ENCODE data around the gene BMERB1. TPM values are rescaled to one million over a fixed set of nuclear protein-coding genes. Genes with fewer than 3 reads are reported as not detected.

The BMERB1 gene
- total and polyA plus RNA-seq, 2 experiments from 2014 or later = 7.3 to 10.3 TPM

DNA sequence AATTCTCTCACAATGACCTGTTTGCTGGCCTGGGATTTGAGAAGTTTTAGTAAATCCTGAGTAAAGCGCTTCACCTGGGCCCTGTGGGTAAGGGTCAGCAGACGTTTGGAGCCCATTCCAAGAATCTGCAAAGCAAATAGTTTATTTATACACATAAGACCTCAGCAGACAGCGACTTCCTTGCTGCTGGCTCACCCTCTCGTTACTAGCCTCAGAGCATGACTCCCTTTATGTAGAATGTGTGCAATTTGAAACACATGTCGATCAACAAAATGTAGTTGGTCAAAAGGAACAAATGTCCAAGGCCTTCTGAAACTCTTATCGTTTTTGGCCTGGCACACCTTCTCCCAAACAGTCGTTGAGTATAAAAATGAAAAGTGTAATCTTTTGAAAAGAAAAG is 177.2 kb downstream of the BMERB1 start:
- no peak overlapping the region for H3K4me3 ChIP-seq
- H2AFZ ChIP-seq = no peak overlapping the region
- no peak overlapping the region for H3K27ac ChIP-seq
- WGBS (ENCODE audit: low lambda C conversion rate, missing lambda C conversion rate) = 95% methylated on average over 7 of the region's 7 CpGs
- H3K9me2 ChIP-seq (replicated peaks; ENCODE audit: insufficient read depth) = no peaks in the 10 kb centered on the region
- DNase-seq (ENCODE audit: low spot score) = no peak
- TF ChIP-seq EZH2phosphoT487 (IDR thresholded peaks at IDR 0.05; ENCODE audit: low read depth, severe bottlenecking, unreplicated experiment) = no peak
- TF ChIP-seq, protein P1, sequence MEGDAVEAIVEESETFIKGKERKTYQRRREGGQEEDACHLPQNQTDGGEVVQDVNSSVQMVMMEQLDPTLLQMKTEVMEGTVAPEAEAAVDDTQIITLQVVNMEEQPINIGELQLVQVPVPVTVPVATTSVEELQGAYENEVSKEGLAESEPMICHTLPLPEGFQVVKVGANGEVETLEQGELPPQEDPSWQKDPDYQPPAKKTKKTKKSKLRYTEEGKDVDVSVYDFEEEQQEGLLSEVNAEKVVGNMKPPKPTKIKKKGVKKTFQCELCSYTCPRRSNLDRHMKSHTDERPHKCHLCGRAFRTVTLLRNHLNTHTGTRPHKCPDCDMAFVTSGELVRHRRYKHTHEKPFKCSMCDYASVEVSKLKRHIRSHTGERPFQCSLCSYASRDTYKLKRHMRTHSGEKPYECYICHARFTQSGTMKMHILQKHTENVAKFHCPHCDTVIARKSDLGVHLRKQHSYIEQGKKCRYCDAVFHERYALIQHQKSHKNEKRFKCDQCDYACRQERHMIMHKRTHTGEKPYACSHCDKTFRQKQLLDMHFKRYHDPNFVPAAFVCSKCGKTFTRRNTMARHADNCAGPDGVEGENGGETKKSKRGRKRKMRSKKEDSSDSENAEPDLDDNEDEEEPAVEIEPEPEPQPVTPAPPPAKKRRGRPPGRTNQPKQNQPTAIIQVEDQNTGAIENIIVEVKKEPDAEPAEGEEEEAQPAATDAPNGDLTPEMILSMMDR (IDR thresholded peaks at IDR 0.05; ENCODE audit: poor library complexity) = no peak
- no peak for TF ChIP-seq EZH2 (IDR thresholded peaks at IDR 0.05; ENCODE audit: borderline replicate concordance)
- H3K36me3 ChIP-seq (replicated peaks; ENCODE audit: insufficient read depth, low read depth) = peaks cover 4% of the 10 kb centered on the region
- no peak overlapping the region for H3K4me2 ChIP-seq
- no peaks in the 10 kb centered on the region for H3K9me3 ChIP-seq (ENCODE audit: low read depth)
- H3K4me1 ChIP-seq (ENCODE audit: insufficient read depth) = no peaks in the 10 kb centered on the region
- H3K79me2 ChIP-seq = no peaks in the 10 kb centered on the region
- H4K20me1 ChIP-seq (ENCODE audit: insufficient read depth, poor library complexity, severe bottlenecking) = no peaks in the 10 kb centered on the region
- no peaks in the 10 kb centered on the region for H3K27me3 ChIP-seq

DNA sequence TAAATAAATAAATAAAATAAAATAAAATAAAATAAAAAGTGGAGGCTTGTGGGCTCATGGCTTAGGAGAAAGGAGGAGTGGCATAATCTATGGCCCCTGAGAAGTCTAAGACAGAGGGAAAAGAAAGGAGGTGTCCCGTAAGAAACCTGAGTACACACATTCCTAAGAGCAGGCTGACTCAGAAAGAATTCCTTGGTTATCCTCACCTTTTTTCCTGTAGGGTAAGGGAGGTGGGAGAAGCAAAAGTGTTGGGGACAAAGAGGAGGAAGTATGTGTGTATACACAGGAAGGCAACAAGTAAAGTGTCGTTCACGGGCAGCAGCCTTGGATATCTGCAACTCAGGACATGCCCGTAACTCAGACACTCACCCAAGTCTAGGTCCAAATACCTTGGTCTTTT is 179.3 kb downstream of the BMERB1 start:
- Histone ChIP-seq H3K9me2 (replicated peaks; ENCODE audit: insufficient read depth) (no peaks in the 10 kb centered on the region), H3K79me2 (no peaks in the 10 kb centered on the region), H3K4me2 (no peak overlapping the region), H2AFZ (no peak overlapping the region), H3K27ac (no peak overlapping the region), H3K4me3 (no peak overlapping the region), H3K36me3 (replicated peaks; ENCODE audit: insufficient read depth, low read depth) (peaks cover 4% of the 10 kb centered on the region), H3K9me3 (ENCODE audit: low read depth) (no peaks in the 10 kb centered on the region), H3K4me1 (ENCODE audit: insufficient read depth) (no peaks in the 10 kb centered on the region), H3K27me3 (no peaks in the 10 kb centered on the region), H4K20me1 (ENCODE audit: insufficient read depth, poor library complexity, severe bottlenecking) (no peaks in the 10 kb centered on the region)
- no peak for DNase-seq (ENCODE audit: low spot score)
- WGBS (ENCODE audit: low lambda C conversion rate, missing lambda C conversion rate) = 95% methylated on average over 4 of the region's 4 CpGs
- TF ChIP-seq, protein P1 (IDR thresholded peaks at IDR 0.05; ENCODE audit: poor library complexity) = no peak
- TF ChIP-seq EZH2 (IDR thresholded peaks at IDR 0.05; ENCODE audit: borderline replicate concordance) = no peak
- TF ChIP-seq EZH2phosphoT487 (IDR thresholded peaks at IDR 0.05; ENCODE audit: low read depth, severe bottlenecking, unreplicated experiment) = no peak

DNA sequence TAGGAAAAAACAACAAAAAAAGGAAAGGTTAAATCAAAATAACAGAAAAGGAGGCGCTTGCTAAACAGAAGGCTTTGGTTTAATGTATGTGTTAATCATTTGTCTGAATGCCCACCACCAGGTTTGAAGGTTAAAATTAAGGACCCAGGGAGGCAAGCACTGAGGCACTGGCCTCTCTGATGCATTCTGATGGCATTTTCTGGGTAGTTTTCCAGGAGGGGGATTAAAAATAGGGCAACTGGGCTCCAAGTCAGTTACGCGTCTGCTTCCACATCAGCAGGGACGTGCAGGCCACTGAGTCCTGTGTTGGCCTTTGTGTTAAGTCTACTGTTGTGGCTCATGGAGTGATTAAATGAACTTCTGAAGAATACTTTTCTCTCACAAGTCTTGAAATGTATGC is 181.6 kb downstream of the BMERB1 start:
- TF ChIP-seq, protein P1 (IDR thresholded peaks at IDR 0.05; ENCODE audit: poor library complexity) = no peak
- no peak for TF ChIP-seq EZH2 (IDR thresholded peaks at IDR 0.05; ENCODE audit: borderline replicate concordance)
- TF ChIP-seq EZH2phosphoT487 (IDR thresholded peaks at IDR 0.05; ENCODE audit: low read depth, severe bottlenecking, unreplicated experiment) = no peak
- Histone ChIP-seq H4K20me1 (ENCODE audit: insufficient read depth, poor library complexity, severe bottlenecking) (no peaks in the 10 kb centered on the region), H3K9me2 (replicated peaks; ENCODE audit: insufficient read depth) (no peaks in the 10 kb centered on the region), H2AFZ (no peak overlapping the region), H3K79me2 (no peaks in the 10 kb centered on the region), H3K9me3 (ENCODE audit: low read depth) (no peaks in the 10 kb centered on the region), H3K4me3 (no peak overlapping the region), H3K36me3 (replicated peaks; ENCODE audit: insufficient read depth, low read depth) (peaks cover 4% of the 10 kb centered on the region), H3K4me2 (no peak overlapping the region), H3K27me3 (no peaks in the 10 kb centered on the region), H3K4me1 (ENCODE audit: insufficient read depth) (no peaks in the 10 kb centered on the region), H3K27ac (no peak overlapping the region)
- 95% methylated on average over 4 of the region's 4 CpGs for WGBS (ENCODE audit: low lambda C conversion rate, missing lambda C conversion rate)
- DNase-seq (ENCODE audit: low spot score) = no peak
